SK-N-SH treated with all-trans-retinoic acid at 6 μM for 48 hours (cell line): ENCODE measurements around the gene DAPL1.

Experiments
- ATAC-seq: fragments of 200-7000 bp; cut with Tn5 transposase; 3 replicates; pipeline ENCODE4 v1.9.1; 2020; ENCODE audit warnings: mild to moderate bottlenecking, moderate library complexity
- BACH2 ChIP-seq: fragments of 250-450 bp; sonication (Bioruptor Pico); IDR thresholded peaks from 2 replicates; pipeline ENCODE4 v1.9.0; 2021; ENCODE audit warnings: mild to moderate bottlenecking, borderline replicate concordance
- CSDC2 ChIP-seq: fragments of 250-450 bp; sonication (Bioruptor Pico); IDR thresholded peaks from 2 replicates; pipeline ENCODE4 v1.5.0; 2020; ENCODE audit warnings: mild to moderate bottlenecking, moderate library complexity
- ESRRG ChIP-seq: fragments of 250-450 bp; sonication (Bioruptor Pico); IDR thresholded peaks from 2 replicates; pipeline ENCODE4 v1.6.1; 2021; ENCODE audit warnings: mild to moderate bottlenecking
- GLIS3 ChIP-seq: fragments of 250-450 bp; sonication (Bioruptor Pico); IDR thresholded peaks from 2 replicates; pipeline ENCODE4 v1.5.0; 2020; ENCODE audit warnings: mild to moderate bottlenecking, moderate library complexity
- ISL1 ChIP-seq: fragments of 250-450 bp; sonication (Bioruptor Pico); IDR thresholded peaks from 2 replicates; pipeline ENCODE4 v2.1.2; 2022; ENCODE audit warnings: mild to moderate bottlenecking, moderate library complexity
- OSR1 ChIP-seq: fragments of 250-450 bp; sonication (Bioruptor Pico); IDR thresholded peaks from 2 replicates; pipeline ENCODE4 v1.8.0; 2022; ENCODE audit warnings: moderate library complexity, mild to moderate bottlenecking, inconsistent platforms
- PPARA ChIP-seq: fragments of 250-450 bp; sonication (Bioruptor Pico); IDR thresholded peaks from 2 replicates; pipeline ENCODE4 v1.5.0; 2020; ENCODE audit warnings: mild to moderate bottlenecking, borderline replicate concordance
- RARB ChIP-seq: fragments of 250-450 bp; sonication (Bioruptor Pico); IDR thresholded peaks from 2 replicates; pipeline ENCODE4 v1.8.0; 2021; ENCODE audit warnings: mild to moderate bottlenecking, moderate library complexity
- SNAI2 ChIP-seq: fragments of 250-450 bp; sonication (Bioruptor Pico); IDR thresholded peaks from 2 replicates; pipeline ENCODE4 v1.5.0; 2020; ENCODE audit warnings: mild to moderate bottlenecking, moderate library complexity
- TCF4 ChIP-seq: fragments of 250-450 bp; sonication (Bioruptor Pico); IDR thresholded peaks from 2 replicates; pipeline ENCODE4 v1.8.0; 2021; ENCODE audit warnings: mild to moderate bottlenecking, moderate library complexity, borderline replicate concordance
- TOX ChIP-seq: fragments of 250-450 bp; sonication (Bioruptor Pico); IDR thresholded peaks from 2 replicates; pipeline ENCODE4 v1.8.0; 2021; ENCODE audit warnings: mild to moderate bottlenecking, moderate library complexity, borderline replicate concordance
- ZC3H10 ChIP-seq: fragments of 250-450 bp; sonication (Bioruptor Pico); IDR thresholded peaks from 2 replicates; pipeline ENCODE4 v1.5.1; 2021; ENCODE audit warnings: mild to moderate bottlenecking, moderate library complexity
- ZFP3 ChIP-seq: fragments of 250-450 bp; sonication (Bioruptor Pico); IDR thresholded peaks from 2 replicates; pipeline ENCODE4 v1.5.0; 2020; ENCODE audit warnings: mild to moderate bottlenecking, moderate library complexity
- ZFP30 ChIP-seq: fragments of 450-650 bp; formaldehyde crosslinking; IDR thresholded peaks from 2 replicates; pipeline ENCODE4 v1.5.0; 2022; ENCODE audit warnings: mild to moderate bottlenecking, moderate library complexity
- ZNF70 ChIP-seq: fragments of 450-650 bp; formaldehyde crosslinking; IDR thresholded peaks from 2 replicates; pipeline ENCODE4 v1.5.0; 2020; ENCODE audit warnings: mild to moderate bottlenecking, moderate library complexity
- ZNF8 ChIP-seq: fragments of 450-650 bp; formaldehyde crosslinking; IDR thresholded peaks from 2 replicates; pipeline ENCODE4 v1.5.0; 2020; ENCODE audit warnings: mild to moderate bottlenecking, moderate library complexity
- TF ChIP-seq, protein P1 (sequence below): fragments of 250-450 bp; sonication (Bioruptor Pico); IDR thresholded peaks from 2 replicates; pipeline ENCODE4 v1.5.0; 2020; ENCODE audit warnings: mild to moderate bottlenecking, moderate library complexity
- TF ChIP-seq, protein P2 (sequence below): fragments of 250-450 bp; sonication (Bioruptor Pico); IDR thresholded peaks from 2 replicates; pipeline ENCODE4 v1.8.0; 2020; ENCODE audit warnings: mild to moderate bottlenecking, moderate library complexity, borderline replicate concordance
- TF ChIP-seq, protein P3 (sequence below): fragments of 250-450 bp; sonication (Bioruptor Pico); IDR thresholded peaks from 2 replicates; pipeline ENCODE4 v1.8.0; 2021; ENCODE audit warnings: low read depth, mild to moderate bottlenecking, moderate library complexity, borderline replicate concordance

DAPL1 gene

DNA sequence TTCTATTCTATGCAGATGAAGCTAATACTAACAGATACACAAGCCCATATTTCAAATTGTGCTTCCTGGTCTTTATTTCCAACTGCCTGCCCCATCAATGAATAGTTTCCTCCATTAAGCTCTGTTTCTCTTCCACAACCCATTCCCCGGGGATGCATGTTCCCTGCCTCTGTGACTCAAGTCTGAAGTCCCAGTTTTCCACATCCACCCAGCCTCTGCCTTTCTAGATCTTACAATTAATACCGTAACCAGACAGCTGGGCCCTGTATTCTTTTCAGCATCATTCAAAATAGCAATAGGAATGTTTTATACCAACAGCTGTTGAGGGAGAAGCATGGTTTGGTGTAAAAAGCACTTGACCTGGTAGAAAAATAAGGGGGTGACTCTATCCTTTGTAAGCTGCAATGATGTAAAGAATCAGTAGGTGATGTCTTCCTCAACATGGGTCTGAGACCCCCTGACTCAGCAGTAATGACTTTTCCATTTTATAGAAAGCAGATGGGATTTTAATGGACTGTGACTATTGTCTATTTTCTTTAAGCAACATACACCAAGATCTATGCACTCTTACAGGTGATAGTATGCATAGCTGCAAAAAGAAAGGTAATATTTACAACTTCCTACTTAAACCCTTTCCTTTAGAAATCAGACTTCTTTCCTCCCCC is 46.1 kb upstream of the DAPL1 start:
- no peak for TF ChIP-seq SNAI2 (CRISPR knock-in tag)
- TF ChIP-seq PPARA (CRISPR knock-in tag): no peak
- no peak for TF ChIP-seq TOX
- TF ChIP-seq, protein P1, sequence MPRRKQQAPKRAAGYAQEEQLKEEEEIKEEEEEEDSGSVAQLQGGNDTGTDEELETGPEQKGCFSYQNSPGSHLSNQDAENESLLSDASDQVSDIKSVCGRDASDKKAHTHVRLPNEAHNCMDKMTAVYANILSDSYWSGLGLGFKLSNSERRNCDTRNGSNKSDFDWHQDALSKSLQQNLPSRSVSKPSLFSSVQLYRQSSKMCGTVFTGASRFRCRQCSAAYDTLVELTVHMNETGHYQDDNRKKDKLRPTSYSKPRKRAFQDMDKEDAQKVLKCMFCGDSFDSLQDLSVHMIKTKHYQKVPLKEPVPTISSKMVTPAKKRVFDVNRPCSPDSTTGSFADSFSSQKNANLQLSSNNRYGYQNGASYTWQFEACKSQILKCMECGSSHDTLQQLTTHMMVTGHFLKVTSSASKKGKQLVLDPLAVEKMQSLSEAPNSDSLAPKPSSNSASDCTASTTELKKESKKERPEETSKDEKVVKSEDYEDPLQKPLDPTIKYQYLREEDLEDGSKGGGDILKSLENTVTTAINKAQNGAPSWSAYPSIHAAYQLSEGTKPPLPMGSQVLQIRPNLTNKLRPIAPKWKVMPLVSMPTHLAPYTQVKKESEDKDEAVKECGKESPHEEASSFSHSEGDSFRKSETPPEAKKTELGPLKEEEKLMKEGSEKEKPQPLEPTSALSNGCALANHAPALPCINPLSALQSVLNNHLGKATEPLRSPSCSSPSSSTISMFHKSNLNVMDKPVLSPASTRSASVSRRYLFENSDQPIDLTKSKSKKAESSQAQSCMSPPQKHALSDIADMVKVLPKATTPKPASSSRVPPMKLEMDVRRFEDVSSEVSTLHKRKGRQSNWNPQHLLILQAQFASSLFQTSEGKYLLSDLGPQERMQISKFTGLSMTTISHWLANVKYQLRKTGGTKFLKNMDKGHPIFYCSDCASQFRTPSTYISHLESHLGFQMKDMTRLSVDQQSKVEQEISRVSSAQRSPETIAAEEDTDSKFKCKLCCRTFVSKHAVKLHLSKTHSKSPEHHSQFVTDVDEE (CRISPR knock-in tag): no peak
- no peak for TF ChIP-seq ISL1 (CRISPR knock-in tag)
- no peak for ATAC-seq

DNA sequence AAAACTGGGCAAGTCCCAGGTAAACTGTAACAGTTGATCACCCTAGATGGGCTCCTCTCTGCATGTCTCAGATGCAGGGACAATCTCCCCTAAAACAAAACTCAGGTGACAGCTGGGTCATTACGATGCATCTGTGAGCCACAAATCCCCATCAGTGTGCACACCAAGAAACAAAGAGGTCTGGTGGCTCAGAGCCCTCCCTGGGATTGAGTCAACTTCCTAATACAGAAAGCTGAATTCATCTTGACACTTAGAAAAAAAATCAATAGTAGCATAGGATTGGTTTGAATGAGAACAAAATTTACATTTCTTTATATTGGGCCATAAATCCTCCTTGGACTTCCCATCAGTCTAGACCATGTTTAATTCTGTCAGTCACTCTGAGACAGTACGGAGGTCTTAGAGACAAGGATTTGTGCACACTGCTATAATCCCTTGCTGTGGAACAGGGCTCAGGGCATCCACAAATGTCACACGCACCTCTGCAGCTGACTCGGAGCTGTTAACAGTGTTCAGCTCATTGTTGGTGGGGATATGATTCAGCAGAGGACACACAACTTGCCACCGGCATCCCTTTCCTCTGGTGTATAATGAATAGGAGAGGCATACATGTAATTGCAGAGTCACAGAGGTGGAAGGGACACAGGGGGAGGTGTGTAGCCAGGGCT is 44.5 kb upstream of the DAPL1 start:
- no peak for ATAC-seq
- TF ChIP-seq, protein P2, sequence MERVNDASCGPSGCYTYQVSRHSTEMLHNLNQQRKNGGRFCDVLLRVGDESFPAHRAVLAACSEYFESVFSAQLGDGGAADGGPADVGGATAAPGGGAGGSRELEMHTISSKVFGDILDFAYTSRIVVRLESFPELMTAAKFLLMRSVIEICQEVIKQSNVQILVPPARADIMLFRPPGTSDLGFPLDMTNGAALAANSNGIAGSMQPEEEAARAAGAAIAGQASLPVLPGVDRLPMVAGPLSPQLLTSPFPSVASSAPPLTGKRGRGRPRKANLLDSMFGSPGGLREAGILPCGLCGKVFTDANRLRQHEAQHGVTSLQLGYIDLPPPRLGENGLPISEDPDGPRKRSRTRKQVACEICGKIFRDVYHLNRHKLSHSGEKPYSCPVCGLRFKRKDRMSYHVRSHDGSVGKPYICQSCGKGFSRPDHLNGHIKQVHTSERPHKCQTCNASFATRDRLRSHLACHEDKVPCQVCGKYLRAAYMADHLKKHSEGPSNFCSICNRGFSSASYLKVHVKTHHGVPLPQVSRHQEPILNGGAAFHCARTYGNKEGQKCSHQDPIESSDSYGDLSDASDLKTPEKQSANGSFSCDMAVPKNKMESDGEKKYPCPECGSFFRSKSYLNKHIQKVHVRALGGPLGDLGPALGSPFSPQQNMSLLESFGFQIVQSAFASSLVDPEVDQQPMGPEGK: no peak
- TF ChIP-seq TOX: no peak
- no peak for TF ChIP-seq SNAI2 (CRISPR knock-in tag)
- no peak for TF ChIP-seq CSDC2
- no peak for TF ChIP-seq TCF4
- TF ChIP-seq ZFP30 (CRISPR knock-in tag): no peak
- no peak for TF ChIP-seq GLIS3
- no peak for TF ChIP-seq BACH2 (CRISPR knock-in tag)
- no peak for TF ChIP-seq ZNF70 (CRISPR knock-in tag)
- TF ChIP-seq OSR1 (CRISPR knock-in tag): no peak
- TF ChIP-seq RARB (CRISPR knock-in tag): no peak
- TF ChIP-seq ESRRG: no peak
- TF ChIP-seq PPARA (CRISPR knock-in tag): no peak
- no peak for TF ChIP-seq ISL1 (CRISPR knock-in tag)
- TF ChIP-seq ZNF8: no peak

DNA sequence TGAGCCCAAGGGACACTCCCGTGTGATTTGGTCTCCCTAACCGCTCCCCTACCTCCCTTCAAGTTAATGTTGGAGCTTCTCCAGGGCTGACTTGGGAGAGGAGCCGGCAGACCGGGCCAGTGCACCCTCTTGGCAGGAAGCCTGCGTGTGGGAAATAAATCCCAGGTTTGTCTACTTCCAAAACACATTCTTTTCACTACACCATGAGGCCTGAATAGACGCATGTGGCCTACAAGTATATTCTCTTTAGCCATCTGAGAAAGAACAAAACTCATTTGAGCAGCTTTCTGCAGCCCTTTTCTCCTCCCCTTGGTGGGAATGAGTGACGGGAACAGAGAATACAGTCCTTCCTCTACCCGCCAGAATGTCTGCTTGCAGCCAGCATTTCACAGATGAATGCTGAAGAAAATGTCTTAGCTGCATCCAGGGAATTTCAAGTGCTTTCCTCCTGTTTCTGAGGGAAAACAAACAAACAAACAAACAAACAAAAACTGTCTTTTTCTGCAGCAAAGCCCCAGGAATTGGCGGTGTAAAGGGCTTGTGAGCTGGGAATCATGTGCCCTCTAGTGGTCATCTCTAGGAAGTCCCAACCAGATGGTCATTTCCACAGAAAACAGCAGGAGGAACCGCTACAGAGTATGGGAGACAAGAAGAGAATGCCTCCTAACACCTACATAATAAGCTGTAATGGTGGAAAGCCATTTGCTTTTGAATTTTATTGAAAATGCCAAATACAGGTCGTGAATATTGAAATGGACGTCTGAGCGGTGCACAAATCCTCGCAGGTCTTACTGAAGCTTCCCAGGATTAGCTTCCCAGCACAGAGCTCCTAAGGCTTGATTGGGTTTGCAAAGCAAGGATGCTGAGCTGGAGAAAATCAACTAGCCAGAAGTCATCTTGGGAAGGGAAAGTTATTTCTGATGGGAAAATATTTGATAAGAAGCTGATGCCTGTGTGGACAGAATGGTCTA is 41.2 kb upstream of the DAPL1 start:
- TF ChIP-seq TCF4: peak; percentile 23; the same call in 1 of the 2 replicates
- no peak for TF ChIP-seq OSR1 (CRISPR knock-in tag)
- peak; percentile 98 for ATAC-seq

DNA sequence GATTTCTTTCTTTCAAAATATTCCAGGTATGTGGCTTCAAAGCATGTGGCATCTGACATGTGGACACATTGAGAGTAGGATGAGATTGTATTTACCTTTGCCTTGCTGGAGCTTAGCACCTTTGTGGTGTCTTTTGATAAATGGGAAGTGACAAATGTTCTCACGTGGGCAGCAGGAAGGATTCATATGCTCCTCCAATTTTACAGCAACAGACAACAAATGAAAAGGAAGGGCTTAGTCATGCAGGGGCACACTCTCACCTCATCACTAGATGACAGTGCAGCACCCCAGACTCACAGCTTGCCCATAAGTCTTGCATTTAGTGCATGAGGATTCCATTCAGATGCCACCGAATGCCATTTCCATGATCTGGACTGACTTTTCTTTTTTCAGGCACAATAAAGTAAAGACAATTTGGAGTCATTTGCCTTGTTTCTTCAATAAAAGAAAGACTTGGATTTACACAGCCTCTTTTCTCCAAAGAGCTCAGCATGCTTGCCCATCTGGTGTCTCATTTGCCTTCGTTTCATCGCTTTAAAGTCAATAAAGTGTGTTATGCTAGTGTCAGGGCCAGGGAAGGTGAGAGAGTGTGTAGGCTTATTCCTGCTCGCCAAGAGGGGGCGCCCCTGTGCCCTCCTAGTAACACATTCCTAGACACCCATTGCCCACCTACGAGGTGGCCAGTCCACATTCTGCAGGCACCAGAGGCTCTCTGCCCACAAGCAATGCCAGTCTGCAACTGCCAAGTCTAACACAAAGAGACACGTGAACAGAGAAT is 39.6 kb upstream of the DAPL1 start:
- TF ChIP-seq ZFP30 (CRISPR knock-in tag): no peak
- ATAC-seq: no peak

DNA sequence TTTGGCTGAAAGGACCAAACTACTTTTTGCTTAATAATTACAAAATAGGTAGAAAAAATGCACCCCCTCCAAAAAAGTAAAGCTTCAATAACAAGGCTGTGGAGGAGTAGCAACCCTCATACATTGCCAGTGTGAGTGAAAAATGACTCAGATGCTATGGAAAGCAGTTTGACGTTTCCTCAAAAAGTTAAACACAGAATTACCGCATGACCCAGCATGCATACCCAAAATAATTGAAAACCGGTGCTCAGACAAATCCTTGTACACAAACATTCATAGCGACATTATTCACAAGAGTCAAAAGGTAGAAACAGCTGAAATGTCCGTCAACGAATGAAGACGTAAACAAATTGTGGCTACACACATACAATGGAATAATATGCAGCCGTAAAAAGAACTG is 38.8 kb upstream of the DAPL1 start:
- TF ChIP-seq GLIS3: no peak
- TF ChIP-seq, protein P1 (CRISPR knock-in tag): no peak
- TF ChIP-seq ZC3H10: no peak
- TF ChIP-seq, protein P3, sequence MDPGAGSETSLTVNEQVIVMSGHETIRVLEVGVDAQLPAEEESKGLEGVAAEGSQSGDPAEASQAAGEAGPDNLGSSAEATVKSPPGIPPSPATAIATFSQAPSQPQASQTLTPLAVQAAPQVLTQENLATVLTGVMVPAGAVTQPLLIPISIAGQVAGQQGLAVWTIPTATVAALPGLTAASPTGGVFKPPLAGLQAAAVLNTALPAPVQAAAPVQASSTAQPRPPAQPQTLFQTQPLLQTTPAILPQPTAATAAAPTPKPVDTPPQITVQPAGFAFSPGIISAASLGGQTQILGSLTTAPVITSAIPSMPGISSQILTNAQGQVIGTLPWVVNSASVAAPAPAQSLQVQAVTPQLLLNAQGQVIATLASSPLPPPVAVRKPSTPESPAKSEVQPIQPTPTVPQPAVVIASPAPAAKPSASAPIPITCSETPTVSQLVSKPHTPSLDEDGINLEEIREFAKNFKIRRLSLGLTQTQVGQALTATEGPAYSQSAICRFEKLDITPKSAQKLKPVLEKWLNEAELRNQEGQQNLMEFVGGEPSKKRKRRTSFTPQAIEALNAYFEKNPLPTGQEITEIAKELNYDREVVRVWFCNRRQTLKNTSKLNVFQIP (CRISPR knock-in tag): no peak
- TF ChIP-seq ZFP3 (CRISPR knock-in tag): no peak
- TF ChIP-seq, protein P2: no peak
- TF ChIP-seq ISL1 (CRISPR knock-in tag): no peak
- TF ChIP-seq OSR1 (CRISPR knock-in tag): no peak
- TF ChIP-seq SNAI2 (CRISPR knock-in tag): no peak
- TF ChIP-seq TOX: no peak
- TF ChIP-seq TCF4: no peak
- no peak for TF ChIP-seq ZNF70 (CRISPR knock-in tag)
- TF ChIP-seq ZFP30 (CRISPR knock-in tag): no peak

More for the DNA sequence above, 38.8 kb upstream of the DAPL1 start:
- no peak for ATAC-seq
